Natural killer cell (primary cell): Measurements from ENCODE around the gene RHOG. TPM values are rescaled to one million over a fixed set of nuclear protein-coding genes. Genes with fewer than 3 reads are reported as not detected.
A peak's percentile ranks its signal among the peaks of the same experiment; 100 is the strongest.

Source experiments
- ATAC-seq, 3 donors: fragments of 150-1000 bp in 2 of 3; fragments of 200-7000 bp in 1 of 3; cut with Tn5 transposase; 1 replicate in 1 of 3; 2 replicates in 2 of 3; pipeline ENCODE4 v1.10.0; 2021; ENCODE audit warnings: mild to moderate bottlenecking in 2 of 3, moderate library complexity in 2 of 3
- DNase-seq, 2 donors: peaks; one replicate each; pipeline versions ENCODE4 v3.0.0 to v3.0.0-alpha.2; 2013 to 2021; ENCODE audit warnings: mixed read lengths in 1 of 2
- H3K27ac ChIP-seq: one replicate; pipeline ENCODE4 v1.5.1; 2013; ENCODE audit warnings: mild to moderate bottlenecking, low read length
- H3K27me3 ChIP-seq: one replicate; pipeline ENCODE4 v1.6.1; 2013; ENCODE audit warnings: low read length; ENCODE audit not compliant: control insufficient read depth, insufficient read depth
- H3K36me3 ChIP-seq: one replicate; pipeline ENCODE4 v1.6.1; 2013; ENCODE audit warnings: low read length; ENCODE audit not compliant: control insufficient read depth, insufficient read depth
- H3K4me1 ChIP-seq: one replicate; pipeline ENCODE4 v1.6.1; 2013; ENCODE audit warnings: low read length; ENCODE audit not compliant: control insufficient read depth, insufficient read depth
- H3K4me3 ChIP-seq: one replicate; pipeline ENCODE4 v1.5.1; 2013; ENCODE audit warnings: low read length
- H3K9me3 ChIP-seq: one replicate; pipeline ENCODE4 v1.6.1; 2013; ENCODE audit warnings: low read length; ENCODE audit not compliant: control insufficient read depth, insufficient read depth
- H3K27ac Mint-ChIP-seq, 2 donors: one replicate each; pipeline ENCODE4 v1.8.0; 2022; ENCODE audit warnings: mild to moderate bottlenecking in 2 of 2, mixed read lengths in 2 of 2, moderate library complexity in 1 of 2
- H3K27me3 Mint-ChIP-seq, 2 donors: one replicate each; pipeline ENCODE4 v1.8.0; 2022; ENCODE audit warnings: low read depth in 2 of 2, mixed read lengths in 2 of 2
- H3K36me3 Mint-ChIP-seq: one replicate; pipeline ENCODE4 v1.8.0; 2022; ENCODE audit warnings: mixed read lengths
- H3K4me1 Mint-ChIP-seq, 2 donors: one replicate each; pipeline ENCODE4 v1.8.0; 2022; ENCODE audit warnings: mixed read lengths in 2 of 2
- H3K4me3 Mint-ChIP-seq: one replicate; pipeline ENCODE4 v1.8.0; 2022; ENCODE audit warnings: mild to moderate bottlenecking, moderate library complexity, mixed read lengths
- H3K9me3 Mint-ChIP-seq, 2 donors: one replicate each; pipeline ENCODE4 v1.8.0; 2022; ENCODE audit warnings: mixed read lengths in 2 of 2
- CTCF ChIP-seq: fragments of 200-600 bp; IDR thresholded peaks from one replicate; pipeline ENCODE4 v1.8.0; 2022; ENCODE audit warnings: antibody characterized with exemption
- WGBS: methylation state at CpG from one replicate; pipeline ENCODE4 v1.1.7; 2013; ENCODE audit warnings: missing lambda C conversion rate; ENCODE audit not compliant: insufficient coverage; 5-methylcytosine and 5-hydroxymethylcytosine counted together
- intact Hi-C: fragments of 100-400 bp; cut with micrococcal nuclease; formaldehyde crosslinking; loops from one replicate; pipeline ENCODE4 v1.14.2; 2022
- total RNA-seq, 4 donors: library from RNA; stranded (reverse); fragments of 120-200 nt in 1 of 4; gene quantifications; one replicate each; pipeline versions ENCODE4 v1.2.3 to v1.2.4, GENCODE V29; 2013 to 2022

The RHOG gene
- total RNA-seq, 3 donors from 2014 or later (not counting 1 experiment from before 2014, with no cell fraction given) = 114 to 145 (median 137) TPM

- no peaks in the 10 kb centered on the region for H3K27me3 Mint-ChIP-seq
- WGBS = 81% methylated on average over 6 of the region's 8 CpGs
- DNase-seq = peak in 1 of 2 donors; percentile 22
- no peak for ATAC-seq
- peak overlapping the region; percentile 81 to 85 for H3K27ac Mint-ChIP-seq
- Histone ChIP-seq H3K9me3 (no peaks in the 10 kb centered on the region), H3K4me3 (no peak overlapping the region), H3K4me1 (peaks cover 26% of the 10 kb centered on the region), H3K36me3 (peaks cover 42% of the 10 kb centered on the region), H3K27ac (peak overlapping the region; percentile 19), H3K27me3 (no peaks in the 10 kb centered on the region)
- TF ChIP-seq CTCF = no peak
- H3K4me1 Mint-ChIP-seq = peaks cover 41 to 44% of the 10 kb centered on the region in 2 donors
- H3K9me3 Mint-ChIP-seq = no peaks in the 10 kb centered on the region
- no peak overlapping the region for H3K4me3 Mint-ChIP-seq
- H3K36me3 Mint-ChIP-seq = no peaks in the 10 kb centered on the region
- intact Hi-C loops = loop anchor here (2.0 kb wide), 1 partner anchor 15 kb away; the partner anchor contains the start of gene RHOG
These were observed 15.1 kb downstream of the RHOG start for GRCh38 chr11:3825473-3826154.

GRCh38 chr11:3824714-3825472, 15.9 kb downstream of the RHOG start:
- H3K36me3 Mint-ChIP-seq = no peaks in the 10 kb centered on the region
- ATAC-seq (peak; percentile 95 to 99 (median 96)), DNase-seq (peak; percentile 75 to 90)
- no peaks in the 10 kb centered on the region for H3K27me3 Mint-ChIP-seq
- intact Hi-C loops = loop anchor here (1.0 to 2.0 kb wide), 2 partner anchors 16 to 247 kb away; partner anchors contain the start of gene RHOG
- Histone ChIP-seq H3K36me3 (peaks cover 36% of the 10 kb centered on the region), H3K9me3 (no peaks in the 10 kb centered on the region), H3K27me3 (no peaks in the 10 kb centered on the region), H3K4me1 (peaks cover 20% of the 10 kb centered on the region), H3K27ac (peak overlapping the region; percentile 19), H3K4me3 (no peak overlapping the region)
- H3K4me1 Mint-ChIP-seq = peaks cover 36 to 37% of the 10 kb centered on the region in 2 donors
- no peaks in the 10 kb centered on the region for H3K9me3 Mint-ChIP-seq
- WGBS = 67% methylated on average over 17 of the region's 18 CpGs
- TF ChIP-seq CTCF = peak; percentile 77
- no peak overlapping the region for H3K4me3 Mint-ChIP-seq
- peak overlapping the region; percentile 81 to 85 for H3K27ac Mint-ChIP-seq

- Histone ChIP-seq H3K9me3 (no peaks in the 10 kb centered on the region), H3K4me1 (peaks cover 20% of the 10 kb centered on the region), H3K27ac (no peak overlapping the region), H3K27me3 (no peaks in the 10 kb centered on the region), H3K4me3 (no peak overlapping the region), H3K36me3 (peaks cover 30% of the 10 kb centered on the region)
- Mint-ChIP-seq H3K27me3 (no peaks in the 10 kb centered on the region), H3K4me3 (no peak overlapping the region), H3K36me3 (no peaks in the 10 kb centered on the region), H3K9me3 (no peaks in the 10 kb centered on the region), H3K27ac (peak overlapping the region; percentile 81 to 85), H3K4me1 (peaks cover 33 to 34% of the 10 kb centered on the region in 2 donors)
- WGBS = 97% methylated on average over 30 of the region's 30 CpGs
- TF ChIP-seq CTCF = no peak
- no peak for ATAC-seq
- DNase-seq = peak in 1 of 2 donors; percentile 14
- intact Hi-C loops = loop anchor here (1.0 to 2.0 kb wide), 2 partner anchors 17 to 248 kb away; partner anchors contain the start of gene RHOG
These were observed 16.8 kb downstream of the RHOG start for GRCh38 chr11:3823762-3824506.
